B cell (primary cell): ENCODE measurements around the gene RAD51B. TPM values are rescaled to one million over a fixed set of nuclear protein-coding genes. Genes with fewer than 3 reads are reported as not detected.

Experiments used
- ATAC-seq: fragments of 200-7000 bp; cut with Tn5 transposase; one replicate; pipeline ENCODE4 v1.10.0; 2021; ENCODE audit warnings: low read depth, mild to moderate bottlenecking, moderate number of reproducible peaks, moderate library complexity
- CTCF ChIA-PET: fragments of 350-600 bp; sonication (Branson Sonifier 250); formaldehyde crosslinking; loops from one replicate; lab custom pipeline; 2021; ENCODE audit warnings: antibody characterized with exemption, inconsistent platforms; lab: Charles Lee
- POLR2A ChIA-PET: fragments of 350-600 bp; sonication (Branson Sonifier 250); formaldehyde crosslinking; loops from one replicate; lab custom pipeline; 2021; ENCODE audit warnings: antibody characterized with exemption; lab: Charles Lee
- DNase-seq: peaks from one replicate; pipeline ENCODE4 v3.0.0; 2013
- H2AFZ ChIP-seq: 2 replicates; pipeline ENCODE4 v1.6.1; 2012; ENCODE audit warnings: mild to moderate bottlenecking, low read depth, low read length; ENCODE audit not compliant: insufficient read depth, poor library complexity, severe bottlenecking
- H3K27ac ChIP-seq, 2 donors: 1 replicate in 1 of 2; 2 replicates in 1 of 2; pipeline ENCODE4 v1.5.1; 2012 to 2013; ENCODE audit warnings: low read length in 2 of 2, mild to moderate bottlenecking in 2 of 2, moderate library complexity in 1 of 2
- H3K27me3 ChIP-seq, 4 experiments: fragments of 200-600 bp in 1 of 4; sonication (generic) in 1 of 4; replicated peaks in 1 of 4; 1 replicate in 2 of 4; 2 replicates in 2 of 4; pipeline versions ENCODE4 v1.6.1 to v1.7.0; 2013 to 2016; ENCODE audit warnings: low read length in 3 of 4, mild to moderate bottlenecking in 2 of 4, mixed read lengths in 1 of 4, moderate library complexity in 1 of 4; ENCODE audit not compliant: insufficient read depth in 4 of 4, control insufficient read depth in 3 of 4; ENCODE audit errors: control extremely low read depth in 1 of 4
- H3K36me3 ChIP-seq, 2 experiments: replicated peaks in 1 of 2; 1 replicate in 1 of 2; 2 replicates in 1 of 2; pipeline versions ENCODE4 v1.6.1 to v1.7.1; 2013; ENCODE audit warnings: low read length in 1 of 2; ENCODE audit not compliant: insufficient read depth in 2 of 2, control insufficient read depth in 1 of 2; ENCODE audit errors: control extremely low read depth in 1 of 2, extremely low read depth in 1 of 2
- H3K4me1 ChIP-seq, 2 donors: fragments of 200-600 bp in 1 of 2; sonication (generic) in 1 of 2; 1 replicate in 1 of 2; 2 replicates in 1 of 2; pipeline versions ENCODE4 v1.5.1 to v1.6.1; 2013 to 2017; ENCODE audit warnings: low read length in 2 of 2; ENCODE audit not compliant: control insufficient read depth in 2 of 2, insufficient read depth in 2 of 2
- H3K4me2 ChIP-seq: replicated peaks from 2 replicates; pipeline ENCODE3; 2012; ENCODE audit warnings: mild to moderate bottlenecking, low read depth, low read length; ENCODE audit not compliant: poor library complexity, severe bottlenecking
- H3K4me3 ChIP-seq, 5 experiments: fragments of 200-600 bp in 1 of 5; sonication (generic) in 1 of 5; 1 replicate in 3 of 5; 2 replicates in 2 of 5; pipeline versions ENCODE4 v1.5.1 to v1.7.0; 2011 to 2016; ENCODE audit warnings: low read length in 4 of 5, mild to moderate bottlenecking in 4 of 5, low read depth in 2 of 5, control low read depth in 1 of 5, moderate library complexity in 1 of 5; ENCODE audit not compliant: insufficient read depth in 1 of 5; ENCODE audit errors: control extremely low read depth in 1 of 5, extremely low read depth in 1 of 5
- H3K79me2 ChIP-seq: fragments of 200-600 bp; sonication (generic); one replicate; pipeline ENCODE4 v1.6.0; 2016; ENCODE audit warnings: low read length; ENCODE audit not compliant: control insufficient read depth, insufficient read depth
- H3K9ac ChIP-seq: fragments of 200-600 bp; sonication (generic); 2 replicates; pipeline ENCODE4 v1.6.1; 2017; ENCODE audit warnings: mild to moderate bottlenecking, low read length, moderate library complexity
- H3K9me3 ChIP-seq, 3 donors: one replicate each; pipeline versions ENCODE4 v1.6.1 to v1.7.1; 2013; ENCODE audit warnings: low read length in 2 of 3; ENCODE audit not compliant: control insufficient read depth in 2 of 3, insufficient read depth in 1 of 3; ENCODE audit errors: control extremely low read depth in 1 of 3
- H4K20me1 ChIP-seq: 2 replicates; pipeline ENCODE4 v1.6.0; 2012; ENCODE audit warnings: mild to moderate bottlenecking, low read length; ENCODE audit not compliant: insufficient read depth, control insufficient read depth, poor library complexity, severe bottlenecking
- H3K27ac Mint-ChIP-seq: one replicate; pipeline ENCODE4 v1.8.0; 2021; ENCODE audit warnings: mixed read lengths
- H3K27me3 Mint-ChIP-seq: one replicate; pipeline ENCODE4 v1.8.0; 2021; ENCODE audit warnings: mixed read lengths
- H3K4me1 Mint-ChIP-seq: one replicate; pipeline ENCODE4 v1.8.0; 2021; ENCODE audit warnings: mixed read lengths
- H3K4me3 Mint-ChIP-seq: one replicate; pipeline ENCODE4 v1.8.0; 2021; ENCODE audit warnings: mixed read lengths
- H3K9me3 Mint-ChIP-seq: one replicate; pipeline ENCODE4 v1.8.0; 2022; ENCODE audit warnings: mixed read lengths; ENCODE audit not compliant: insufficient read depth
- EZH2 ChIP-seq: IDR thresholded peaks from 2 replicates; pipeline ENCODE4 v1.6.1; 2012; ENCODE audit warnings: borderline replicate concordance, low read depth, mild to moderate bottlenecking, moderate library complexity, low read length; ENCODE audit not compliant: insufficient read depth, poor library complexity, severe bottlenecking
- WGBS: methylation state at CpG from one replicate; pipeline ENCODE4 v1.1.5; 2013; ENCODE audit warnings: missing lambda C conversion rate; ENCODE audit not compliant: insufficient coverage; 5-methylcytosine and 5-hydroxymethylcytosine counted together
- intact Hi-C: fragments of 100-400 bp; cut with micrococcal nuclease; formaldehyde crosslinking; loops from one replicate; pipeline ENCODE4 v1.10.0; 2022
- polyA plus RNA-seq: library from polyadenylated mRNA; depleted of rRNA; stranded (reverse); fragments of >200 nt; gene quantifications from 2 replicates; pipeline ENCODE4 v1.2.3, GENCODE V29; 2012
- total RNA-seq, 2 donors: library from RNA; stranded (reverse); fragments of 120-200 nt in 1 of 2; gene quantifications; 1 replicate in 1 of 2; 2 replicates in 1 of 2; pipeline versions ENCODE4 v1.2.3 to v1.2.4, GENCODE V29; 2013 to 2022
- TF ChIP-seq, protein P1 (sequence below): fragments of 200-600 bp; IDR thresholded peaks from one replicate; pipeline ENCODE4 v1.8.0; 2022; ENCODE audit warnings: antibody characterized with exemption, mild to moderate bottlenecking

Gene RAD51B
- total and polyA plus RNA-seq, 2 donors (not counting 1 experiment from before 2014, with no cell fraction given): 6.5 to 60.6 TPM

DNA sequence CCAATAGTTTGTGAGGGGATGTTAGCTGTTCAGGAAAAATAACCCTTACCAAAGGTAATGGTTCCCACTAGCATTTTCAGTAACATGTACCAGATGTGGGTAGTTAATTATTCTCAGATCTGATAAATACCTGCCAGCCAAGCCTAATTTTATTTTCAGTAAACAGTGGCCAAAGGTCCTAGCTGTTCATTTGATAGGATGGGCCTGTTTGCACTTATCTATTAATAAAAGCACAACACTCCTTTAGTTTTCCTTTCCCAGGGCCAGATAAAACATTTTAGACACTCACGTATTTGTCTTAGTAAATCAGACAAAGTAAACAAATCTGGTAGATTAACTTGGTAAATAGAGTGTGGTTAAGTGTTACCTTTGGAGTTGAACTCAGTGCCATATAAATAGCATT is 345.1 kb downstream of the RAD51B start:
- H3K4me2 ChIP-seq: no peak overlapping the region

DNA sequence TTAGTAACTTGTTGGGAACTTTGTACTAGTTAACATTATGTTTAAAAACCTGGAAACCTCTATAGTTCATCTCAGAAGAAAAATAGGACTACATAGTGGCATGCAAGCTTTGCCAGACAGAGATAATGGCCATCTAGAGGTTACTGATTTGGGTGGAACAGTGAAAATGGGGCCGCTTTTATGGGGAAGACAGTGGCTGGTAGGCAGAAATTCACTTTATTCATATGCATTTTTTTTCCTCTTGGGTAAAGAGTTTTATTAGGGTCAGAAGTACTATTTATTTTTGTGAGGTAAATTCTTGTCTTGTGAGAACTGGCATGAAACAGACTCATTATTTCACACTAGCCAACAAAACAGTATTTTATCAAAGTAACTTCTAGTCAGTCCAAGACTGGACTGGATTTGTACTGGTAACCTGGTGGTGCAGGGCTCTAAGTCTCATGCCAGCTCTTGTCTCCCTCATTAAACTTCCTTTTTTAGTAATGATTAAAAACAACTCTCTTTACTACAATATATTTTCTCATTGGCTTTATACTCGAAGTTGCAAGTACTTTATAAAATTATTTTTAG is 345.8 kb downstream of the RAD51B start:
- H3K27ac ChIP-seq: no peak overlapping the region
- no peak for DNase-seq
- no peaks in the 10 kb centered on the region for H3K4me1 ChIP-seq
- no peak overlapping the region for H3K9ac ChIP-seq
- Mint-ChIP-seq H3K9me3 (no peaks in the 10 kb centered on the region), H3K27me3 (no peaks in the 10 kb centered on the region), H3K4me1 (no peaks in the 10 kb centered on the region), H3K27ac (no peak overlapping the region), H3K4me3 (no peak overlapping the region)
- H3K4me2 ChIP-seq: no peak overlapping the region
- intact Hi-C loops: no loop called here
- H2AFZ ChIP-seq: no peak overlapping the region
- H3K27me3 ChIP-seq: no peaks in the 10 kb centered on the region
- no CpG with 5 or more reads among the region's 2 CpGs for WGBS
- CTCF ChIA-PET: interaction anchor here (0.7 kb wide), 1 partner anchor 342 kb away, joined by 3 read pairs; no protein-coding TSS in a partner anchor
- POLR2A ChIA-PET: no interaction called here
- H3K4me3 ChIP-seq: no peak overlapping the region
- ATAC-seq: no peak
- H3K36me3 ChIP-seq: no peaks in the 10 kb centered on the region
- TF ChIP-seq, protein P1, sequence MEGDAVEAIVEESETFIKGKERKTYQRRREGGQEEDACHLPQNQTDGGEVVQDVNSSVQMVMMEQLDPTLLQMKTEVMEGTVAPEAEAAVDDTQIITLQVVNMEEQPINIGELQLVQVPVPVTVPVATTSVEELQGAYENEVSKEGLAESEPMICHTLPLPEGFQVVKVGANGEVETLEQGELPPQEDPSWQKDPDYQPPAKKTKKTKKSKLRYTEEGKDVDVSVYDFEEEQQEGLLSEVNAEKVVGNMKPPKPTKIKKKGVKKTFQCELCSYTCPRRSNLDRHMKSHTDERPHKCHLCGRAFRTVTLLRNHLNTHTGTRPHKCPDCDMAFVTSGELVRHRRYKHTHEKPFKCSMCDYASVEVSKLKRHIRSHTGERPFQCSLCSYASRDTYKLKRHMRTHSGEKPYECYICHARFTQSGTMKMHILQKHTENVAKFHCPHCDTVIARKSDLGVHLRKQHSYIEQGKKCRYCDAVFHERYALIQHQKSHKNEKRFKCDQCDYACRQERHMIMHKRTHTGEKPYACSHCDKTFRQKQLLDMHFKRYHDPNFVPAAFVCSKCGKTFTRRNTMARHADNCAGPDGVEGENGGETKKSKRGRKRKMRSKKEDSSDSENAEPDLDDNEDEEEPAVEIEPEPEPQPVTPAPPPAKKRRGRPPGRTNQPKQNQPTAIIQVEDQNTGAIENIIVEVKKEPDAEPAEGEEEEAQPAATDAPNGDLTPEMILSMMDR: no peak
- TF ChIP-seq EZH2: no peak
- H3K9me3 ChIP-seq: no peaks in the 10 kb centered on the region
- H4K20me1 ChIP-seq: no peaks in the 10 kb centered on the region
- no peaks in the 10 kb centered on the region for H3K79me2 ChIP-seq

More for the DNA sequence above, 345.1 kb downstream of the RAD51B start:
- Histone ChIP-seq H3K27ac (no peak overlapping the region), H3K4me1 (no peaks in the 10 kb centered on the region), H3K9me3 (no peaks in the 10 kb centered on the region), H3K9ac (no peak overlapping the region), H3K4me3 (no peak overlapping the region), H4K20me1 (no peaks in the 10 kb centered on the region), H3K79me2 (no peaks in the 10 kb centered on the region), H3K36me3 (no peaks in the 10 kb centered on the region), H3K27me3 (no peaks in the 10 kb centered on the region), H2AFZ (no peak overlapping the region)
- ChIA-PET POLR2A (no interaction called here), CTCF (interaction anchor here (0.9 kb wide), 1 partner anchor 327 kb away, joined by 3 read pairs; no protein-coding TSS in a partner anchor)
- intact Hi-C loops: no loop called here
- Mint-ChIP-seq H3K27ac (no peak overlapping the region), H3K9me3 (no peaks in the 10 kb centered on the region), H3K4me1 (no peaks in the 10 kb centered on the region), H3K4me3 (no peak overlapping the region), H3K27me3 (no peaks in the 10 kb centered on the region)
- no CpG with 5 or more reads among the region's 1 CpG for WGBS
- ATAC-seq: no peak
- TF ChIP-seq, protein P1: no peak
- TF ChIP-seq EZH2: no peak
- no peak for DNase-seq
